Mesenteric fat pad (tissue), 1 donor: ENCODE data around the gene SYNE1. TPM values are rescaled to one million over a fixed set of nuclear protein-coding genes. Genes with fewer than 3 reads are reported as not detected.
"Not testable (repeated sequence)": the region's sequence is repeated elsewhere in the genome, so short reads cannot be mapped to it uniquely, and the experiment has no call there.

ENCODE experiments used
- DNase-seq: peaks from one replicate; pipeline ENCODE4 v3.0.0-alpha.2; 2020; ENCODE audit warnings: low spot score
- total RNA-seq: library from RNA; stranded (reverse); fragmentation: NEBNext Ultra II Directional; extraction: Animal tissue kit (Norgen Biotek cat#: 25700); gene quantifications from one replicate; pipeline ENCODE4 v1.2.1, GENCODE V29; 2021
- donor health status: DM: yes; HTN: yes; CAD: no.

Gene SYNE1
- total RNA-seq, 1 donor from 2014 or later: 84.2 TPM

DNA sequence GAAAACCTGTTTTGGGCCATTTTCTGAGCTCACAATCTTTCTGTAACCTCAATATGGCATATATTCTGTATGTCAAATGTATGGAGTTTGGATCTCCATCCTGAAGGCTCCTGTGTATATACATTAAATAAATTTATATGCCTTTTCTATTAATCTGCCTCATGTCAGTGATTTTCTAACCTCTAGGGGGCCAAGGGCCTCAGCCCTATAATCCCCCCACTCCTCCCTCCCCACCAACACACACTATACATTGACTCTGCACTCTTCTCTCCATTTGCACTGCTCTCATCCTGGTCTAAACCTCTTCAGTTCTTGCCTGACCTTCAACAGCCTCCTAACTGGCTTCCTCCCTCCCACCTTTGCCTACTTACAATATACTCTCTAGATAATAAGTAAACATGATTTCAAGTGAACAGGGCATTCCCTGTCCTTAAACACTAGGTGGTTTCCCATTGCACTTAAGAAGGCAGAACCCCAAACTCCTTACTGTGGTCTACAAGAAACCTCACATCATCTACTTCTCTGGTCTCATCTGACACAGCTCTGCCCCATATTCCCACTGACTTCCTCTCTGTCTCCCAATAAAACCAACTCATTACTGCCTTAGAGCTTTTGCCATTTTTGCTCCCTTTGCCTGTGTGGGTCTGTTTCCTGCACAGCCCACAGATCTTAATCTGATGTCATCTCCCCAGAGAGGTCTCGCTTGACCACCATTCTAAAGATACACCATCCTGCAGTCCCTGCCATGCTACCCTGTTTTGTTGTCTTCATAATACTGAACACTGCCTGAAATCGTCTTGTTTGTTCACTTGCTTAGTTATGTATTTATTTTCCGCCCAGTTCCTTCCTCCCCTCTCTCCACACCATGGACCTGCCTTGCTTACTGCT is 213.7 kb downstream of the SYNE1 start:
- DNase-seq: no peak

GRCh38 chr6:152421496-152421895 is 215.7 kb downstream of the SYNE1 start:
- not testable (repeated sequence) for DNase-seq

DNA sequence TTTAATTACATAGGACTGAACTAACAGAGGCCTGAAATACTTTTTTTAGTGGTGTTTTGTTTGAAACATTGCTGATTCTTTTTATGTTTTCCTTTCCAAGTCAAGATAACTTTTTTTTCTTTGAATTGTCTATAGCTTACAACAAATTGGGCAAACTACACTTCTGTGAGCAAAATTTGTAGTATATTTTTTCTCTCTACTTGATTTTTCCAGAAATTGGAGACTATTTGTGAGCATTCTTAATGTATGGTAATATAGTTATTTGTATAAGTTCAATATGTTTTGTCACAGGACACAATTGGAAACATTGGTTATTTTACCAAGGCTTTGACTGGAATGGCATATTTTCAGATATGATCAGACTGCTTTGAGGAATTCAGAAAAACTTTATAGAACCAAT is 216.5 kb downstream of the SYNE1 start:
- no peak for DNase-seq

DNA sequence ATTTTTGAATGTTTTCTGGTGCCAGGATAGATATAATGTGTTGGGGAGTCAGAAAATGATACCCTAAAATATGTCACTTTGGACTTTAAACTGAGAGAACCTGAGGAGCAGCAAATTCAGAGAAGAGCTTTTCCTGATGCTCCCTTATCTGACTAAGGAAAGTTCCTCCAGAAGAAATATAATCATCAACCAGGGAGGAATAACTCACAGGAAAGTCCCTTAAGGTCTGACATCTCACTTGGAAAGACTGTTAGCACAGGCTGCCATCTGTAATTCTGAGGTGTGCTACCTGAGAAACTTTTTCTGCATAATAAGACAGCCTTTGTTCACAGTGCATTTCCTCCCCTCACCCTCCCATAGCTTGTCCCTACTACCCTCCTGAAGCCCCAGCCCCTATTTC is 218.6 kb downstream of the SYNE1 start:
- DNase-seq: no peak

DNA sequence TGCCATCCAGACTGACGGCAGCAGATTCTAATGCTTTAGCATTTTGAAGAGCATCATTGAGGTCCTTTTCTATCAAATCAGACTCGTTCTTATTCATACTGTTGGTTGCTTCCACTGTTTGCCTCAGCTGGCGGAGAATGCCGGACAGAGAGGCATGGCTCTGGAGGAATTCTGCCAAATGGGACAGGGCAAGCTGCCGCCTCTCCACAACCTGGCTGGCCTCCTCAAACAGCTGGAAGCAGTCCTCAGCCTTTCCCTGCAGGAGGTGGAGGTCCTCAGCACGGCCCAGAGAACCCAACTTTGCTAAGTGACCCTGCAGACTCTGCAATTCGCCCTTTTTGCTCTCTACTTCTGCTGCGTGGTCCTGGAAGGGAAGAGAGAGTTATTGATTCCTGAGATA is 220.5 kb downstream of the SYNE1 start:
- no peak for DNase-seq

DNA sequence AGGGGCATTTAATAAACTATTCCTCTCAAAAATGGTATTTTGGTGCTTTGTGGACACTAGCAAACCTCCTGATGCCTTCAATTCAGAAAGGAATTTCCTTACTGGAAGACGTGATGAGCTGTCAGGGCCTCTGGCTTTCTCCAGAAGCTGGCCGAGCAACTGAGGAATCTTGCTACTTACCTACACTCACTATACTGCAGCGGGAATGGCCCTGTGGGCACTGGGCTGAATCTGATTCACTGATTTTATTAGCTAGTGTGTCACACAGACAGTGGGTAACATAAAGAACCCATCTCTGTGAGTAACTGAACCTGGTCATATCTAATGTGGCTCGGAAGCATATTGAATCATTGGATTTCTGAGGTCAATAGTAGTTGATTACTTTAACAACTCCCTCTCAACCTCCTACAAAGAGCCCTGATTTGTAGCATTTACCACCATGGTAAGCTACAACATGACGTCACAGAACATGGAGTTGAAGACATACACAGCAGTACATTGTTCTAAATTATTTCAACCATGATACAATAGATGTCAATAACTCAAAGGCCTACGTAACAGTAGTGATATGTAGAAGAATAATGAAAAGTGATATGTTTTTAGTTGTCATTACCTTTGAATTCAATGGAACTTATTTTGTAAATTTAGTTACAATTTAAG is 232.1 kb downstream of the SYNE1 start:
- DNase-seq: no peak

- DNase-seq: no peak
Measured at GRCh38 chr6:152404086-152404857, 232.9 kb downstream of the SYNE1 start.

DNA sequence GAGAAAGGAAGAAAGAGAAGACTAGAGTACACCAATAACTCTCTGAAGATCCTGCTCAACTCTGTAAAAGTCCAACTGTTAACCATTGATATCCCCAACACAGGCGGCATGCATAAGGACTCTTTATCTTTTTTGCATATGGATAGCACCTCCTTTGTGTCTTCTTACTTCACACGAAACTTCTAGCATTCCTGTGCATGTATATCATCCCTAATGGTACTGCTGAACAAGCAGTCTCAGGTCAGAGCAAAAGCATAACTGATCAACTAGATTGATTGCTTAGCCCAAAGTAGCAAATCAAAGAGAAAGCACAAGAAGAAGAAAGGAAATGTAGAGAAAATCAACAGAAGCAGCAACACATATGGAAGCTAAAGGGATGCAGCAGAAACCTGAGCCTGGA is 234.4 kb downstream of the SYNE1 start:
- no peak for DNase-seq

GRCh38 chr6:152401978-152402377 is 235.2 kb downstream of the SYNE1 start:
- DNase-seq: no peak

GRCh38 chr6:152399399-152399798 is 237.8 kb downstream of the SYNE1 start:
- DNase-seq: no peak

DNA sequence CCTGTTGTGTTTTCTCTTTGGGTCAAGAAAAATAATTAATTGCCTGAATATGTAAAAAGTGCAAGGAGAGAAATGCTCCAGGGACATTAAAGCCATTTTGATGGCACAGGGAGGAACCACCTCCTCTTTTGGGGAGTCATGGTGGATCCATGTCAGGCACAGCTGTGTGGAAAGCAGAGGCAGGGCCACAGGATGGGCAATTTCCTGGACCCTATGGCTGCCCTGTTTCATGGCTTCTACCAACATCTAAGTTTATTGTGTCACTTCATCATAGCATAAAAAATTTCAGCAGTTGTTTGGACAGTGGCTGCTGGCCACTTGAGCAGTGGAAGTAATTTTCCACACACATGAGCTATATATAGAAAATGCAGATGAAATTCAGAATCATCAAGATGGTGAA is 238.2 kb downstream of the SYNE1 start:
- DNase-seq: no peak

GRCh38 chr6:152398316-152398715 is 238.8 kb downstream of the SYNE1 start:
- no peak for DNase-seq

- no peak for DNase-seq
Measured at GRCh38 chr6:152394303-152394702, 242.9 kb downstream of the SYNE1 start.

DNA sequence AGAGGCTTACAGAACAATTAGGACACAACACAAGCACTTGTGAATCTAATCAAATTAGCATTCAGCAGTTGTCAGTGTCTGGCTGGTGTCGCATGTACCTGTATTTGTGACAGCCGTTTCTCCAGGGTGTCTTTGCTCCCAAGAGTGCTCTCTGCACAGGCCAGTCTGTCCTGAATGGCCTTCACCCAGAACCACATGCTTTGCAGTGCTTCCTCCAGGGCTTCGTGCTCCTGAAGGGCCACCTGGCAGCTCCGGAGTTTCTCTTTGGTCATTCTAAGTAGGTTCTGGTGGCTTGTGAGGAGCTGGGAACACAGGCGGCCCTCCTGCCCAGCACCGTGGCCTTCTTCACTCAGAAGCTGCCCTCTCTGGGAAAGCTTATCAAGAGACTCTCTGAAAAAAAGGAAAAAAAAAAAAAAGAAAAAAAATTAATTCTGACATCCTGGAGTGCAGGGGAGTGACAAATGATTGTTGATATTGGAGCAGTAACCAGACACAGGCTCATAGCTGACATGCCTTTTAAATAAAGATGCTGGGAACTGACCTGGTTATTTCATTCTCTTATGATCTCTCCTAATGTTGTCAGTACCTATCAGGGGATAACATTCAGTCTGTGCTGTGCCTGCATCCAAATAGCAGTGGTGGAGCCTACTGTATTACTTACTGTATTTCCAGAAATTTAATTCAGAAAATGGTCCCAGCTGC is 245.8 kb downstream of the SYNE1 start:
- no peak for DNase-seq

- DNase-seq: no peak
Measured at GRCh38 chr6:152387091-152387490, 250.1 kb downstream of the SYNE1 start.

DNA sequence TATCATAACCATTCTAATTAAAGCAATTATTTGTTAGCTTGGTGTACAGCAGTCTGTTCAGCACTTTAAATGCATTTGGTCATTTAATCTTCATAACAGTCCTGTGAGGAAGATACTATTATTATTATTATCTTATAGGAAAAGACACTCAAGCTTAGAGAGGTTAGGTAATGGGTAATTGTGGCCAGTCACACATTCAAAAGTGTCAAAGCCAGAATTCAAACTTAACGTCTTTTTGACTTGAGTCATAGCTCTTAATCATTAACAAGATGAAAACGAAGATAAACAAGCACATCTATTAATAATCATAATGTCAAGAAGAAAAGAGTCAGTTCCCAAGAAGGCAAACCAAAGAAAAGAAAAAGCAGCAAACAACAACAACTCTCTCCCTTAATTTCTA is 251.0 kb downstream of the SYNE1 start:
- DNase-seq: no peak

DNA sequence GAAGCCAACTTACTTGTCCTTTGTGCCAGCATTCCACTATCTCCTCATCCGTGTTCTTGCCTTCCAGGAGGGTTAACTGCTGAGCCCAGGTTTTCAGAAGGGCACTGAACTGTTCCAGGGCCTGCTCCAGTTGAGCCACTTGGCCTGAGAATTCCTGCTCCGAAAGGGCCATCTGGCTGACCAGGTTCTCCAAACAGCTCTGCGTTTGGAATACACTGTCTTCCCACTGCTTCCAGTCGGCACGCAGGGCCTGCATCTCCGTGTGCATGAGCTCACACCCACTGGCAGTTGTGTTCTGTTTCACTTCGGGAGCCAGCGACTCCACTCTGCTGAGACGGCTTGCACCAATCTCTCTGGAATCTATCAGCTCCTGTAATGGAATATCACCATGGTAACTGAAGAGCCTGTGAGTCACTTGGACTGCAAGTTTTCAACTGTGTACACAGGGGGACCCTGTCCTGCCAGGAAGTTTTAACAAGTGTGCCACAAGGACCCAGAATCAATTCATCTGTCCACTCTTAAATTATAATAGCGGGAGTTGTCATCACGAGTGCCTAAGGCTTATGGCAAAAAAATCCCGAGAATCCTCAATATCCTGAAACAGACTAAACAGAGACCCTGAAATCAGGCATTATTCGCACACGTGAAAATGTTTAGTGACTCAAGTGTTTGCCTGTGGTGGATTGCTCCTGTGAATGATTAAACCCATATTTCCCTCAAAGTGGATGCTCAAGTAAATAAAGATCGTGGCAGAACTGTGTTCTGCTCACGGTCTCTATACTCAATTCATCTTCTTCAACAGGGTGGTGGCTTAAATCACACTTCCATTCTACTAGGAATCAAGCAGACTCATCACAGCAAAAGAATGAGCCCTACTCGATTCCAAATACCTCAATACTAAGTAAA is 255.9 kb downstream of the SYNE1 start:
- no peak for DNase-seq

- no peak for DNase-seq
Measured at GRCh38 chr6:152380351-152380767, 256.8 kb downstream of the SYNE1 start.

- no peak for DNase-seq
Measured at GRCh38 chr6:152379423-152379822, 257.7 kb downstream of the SYNE1 start.

- DNase-seq: no peak
Measured at GRCh38 chr6:152378169-152378568, 259.0 kb downstream of the SYNE1 start.
